GM23248 (cell line): Measurements from ENCODE around the gene GAA. TPM values are rescaled to one million over a fixed set of nuclear protein-coding genes. Genes with fewer than 3 reads are reported as not detected.
"Not testable (repeated sequence)": the region's sequence is repeated elsewhere in the genome, so short reads cannot be mapped to it uniquely, and the experiment has no call there.

Experiments
- DNase-seq: peaks from one replicate; pipeline ENCODE4 v3.0.0-alpha.2; 2015
- H2AFZ ChIP-seq: fragments of 200-600 bp; sonication (generic); 2 replicates; pipeline ENCODE4 v1.6.1; 2016; ENCODE audit warnings: antibody characterized with exemption
- H3F3A ChIP-seq: fragments of 200-600 bp; sonication (generic); 2 replicates; pipeline ENCODE4 v1.6.1; 2016; ENCODE audit warnings: mild to moderate bottlenecking, antibody characterized with exemption, mixed run types; ENCODE audit not compliant: insufficient read depth
- H3K27ac ChIP-seq: fragments of 200-600 bp; sonication (generic); 2 replicates; pipeline ENCODE4 v1.5.1; 2016; ENCODE audit warnings: mild to moderate bottlenecking
- H3K27me3 ChIP-seq: fragments of 200-600 bp; sonication (generic); replicated peaks from 2 replicates; pipeline ENCODE4 v1.6.1; 2016; ENCODE audit warnings: mild to moderate bottlenecking; ENCODE audit not compliant: insufficient read depth
- H3K36me3 ChIP-seq: fragments of 200-600 bp; sonication (generic); 2 replicates; pipeline ENCODE4 v1.6.1; 2016; ENCODE audit warnings: low read depth, mild to moderate bottlenecking
- H3K4me1 ChIP-seq: fragments of 200-600 bp; sonication (generic); 2 replicates; pipeline ENCODE4 v1.6.1; 2016; ENCODE audit warnings: mild to moderate bottlenecking; ENCODE audit not compliant: insufficient read depth
- H3K4me2 ChIP-seq: fragments of 200-600 bp; sonication (generic); one replicate; pipeline ENCODE4 v1.6.1; 2016; ENCODE audit warnings: mild to moderate bottlenecking; ENCODE audit not compliant: unreplicated experiment
- H3K4me3 ChIP-seq: fragments of 200-600 bp; sonication (generic); 2 replicates; pipeline ENCODE4 v1.5.1; 2016; ENCODE audit warnings: mild to moderate bottlenecking
- H3K79me2 ChIP-seq: fragments of 200-600 bp; sonication (generic); 2 replicates; pipeline ENCODE4 v1.6.1; 2016; ENCODE audit warnings: mild to moderate bottlenecking; ENCODE audit not compliant: insufficient read depth
- H3K9ac ChIP-seq: fragments of 200-600 bp; sonication (generic); 2 replicates; pipeline ENCODE4 v1.6.1; 2016; ENCODE audit warnings: mild to moderate bottlenecking
- H3K9me2 ChIP-seq: fragments of 200-600 bp; sonication (generic); 2 replicates; pipeline ENCODE4 v1.6.1; 2016; ENCODE audit warnings: mixed run types, mild to moderate bottlenecking, moderate library complexity; ENCODE audit not compliant: insufficient read depth
- H3K9me3 ChIP-seq: fragments of 200-600 bp; sonication (generic); one replicate; pipeline ENCODE4 v1.6.1; 2017; ENCODE audit warnings: low read depth
- H4K20me1 ChIP-seq: fragments of 200-600 bp; sonication (generic); 2 replicates; pipeline ENCODE4 v1.6.0; 2016; ENCODE audit not compliant: insufficient read depth
- EZH2 ChIP-seq: fragments of 200-600 bp; sonication (generic); IDR thresholded peaks from 2 replicates; pipeline ENCODE4 v1.6.1; 2018; ENCODE audit warnings: antibody characterized with exemption, mild to moderate bottlenecking; ENCODE audit not compliant: insufficient read depth, poor library complexity, severe bottlenecking
- EZH2phosphoT487 ChIP-seq: fragments of 200-600 bp; sonication (generic); IDR thresholded peaks from 2 replicates; pipeline ENCODE4 v1.6.1; 2018; ENCODE audit warnings: antibody characterized with exemption, moderate library complexity, mild to moderate bottlenecking, low read depth; ENCODE audit not compliant: insufficient read depth
- WGBS, 2 experiments: methylation state at CpG; one replicate each; pipeline ENCODE4 v1.1.6; 2015 to 2017; ENCODE audit warnings: low lambda C conversion rate in 2 of 2, low coverage in 1 of 2; ENCODE audit errors: missing lambda C conversion rate in 2 of 2; 5-methylcytosine and 5-hydroxymethylcytosine counted together
- in situ Hi-C: fragments of 300-500 bp; cut with MboI; formaldehyde crosslinking; loops from 2 replicates; pipeline ENCODE4 v1.15.0; 2020
- polyA plus RNA-seq: library from polyadenylated mRNA; unstranded; fragments of >200 nt; fragmentation: Nextera tagmentation; extraction: Ambion mirVana; gene quantifications from 2 replicates; pipeline ENCODE4 v1.2.1, GENCODE V29; 2016
- total RNA-seq: library from RNA; depleted of rRNA; stranded (reverse); fragments of >200 nt; shearing (Covaris generic); gene quantifications from 2 replicates; pipeline ENCODE4 v1.2.3, GENCODE V29; 2014

Gene GAA
- total and polyA plus RNA-seq, 2 experiments from 2014 or later = 80.2 to 127 TPM

DNA sequence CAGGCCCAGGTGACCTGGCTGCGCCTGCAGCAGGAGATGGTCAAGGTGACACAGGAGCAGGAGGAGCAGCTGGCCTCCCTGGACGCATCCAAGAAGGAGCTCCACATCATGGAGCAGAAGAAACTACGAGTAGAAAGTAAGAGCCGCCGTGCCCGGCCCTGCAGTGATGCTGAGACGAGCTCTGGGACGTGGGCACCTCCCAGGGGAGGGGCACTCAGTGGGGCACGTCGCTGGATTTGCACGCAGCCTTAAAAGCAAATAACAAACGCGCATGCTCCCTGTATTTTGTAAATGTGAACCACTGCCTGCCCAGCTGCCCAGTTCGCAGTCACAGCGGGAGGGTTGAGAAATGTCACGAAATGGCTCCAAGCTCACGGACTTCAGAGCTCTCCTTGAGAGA lies 15.3 kb upstream of the GAA start:
- H3K27ac ChIP-seq = no peak overlapping the region
- DNase-seq = no peak
- in situ Hi-C loops = no loop called here

DNA sequence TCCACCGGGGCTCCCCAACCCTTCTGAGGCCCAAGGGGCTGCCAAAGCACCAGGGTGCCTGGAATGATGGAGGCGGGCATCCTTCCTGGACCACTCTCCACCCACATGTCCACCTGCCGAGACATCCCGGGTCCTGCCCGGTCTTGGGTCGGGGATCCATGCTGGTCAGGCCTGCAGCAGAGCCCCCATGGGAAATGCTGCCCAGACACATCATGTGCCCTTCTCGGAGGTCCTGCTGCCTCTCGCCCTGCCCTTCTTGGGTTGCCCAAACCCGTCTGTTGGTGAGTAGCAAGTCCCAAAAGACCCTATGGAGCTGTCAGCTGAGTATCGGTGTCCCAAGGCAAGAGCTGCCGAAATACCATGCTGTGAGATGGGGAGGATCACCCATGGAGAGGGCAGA lies 14.8 kb upstream of the GAA start:
- Histone ChIP-seq H3K27ac (no peak overlapping the region), H2AFZ (no peak overlapping the region), H3K4me3 (no peak overlapping the region), H3K9ac (no peak overlapping the region), H3K9me2 (no peaks in the 10 kb centered on the region), H3K36me3 (no peaks in the 10 kb centered on the region), H3K4me1 (no peaks in the 10 kb centered on the region), H3K4me2 (no peak overlapping the region), H3K79me2 (no peaks in the 10 kb centered on the region), H3K9me3 (no peaks in the 10 kb centered on the region), H3K27me3 (no peaks in the 10 kb centered on the region), H4K20me1 (no peaks in the 10 kb centered on the region), H3F3A (no peaks in the 10 kb centered on the region)
- no peak for DNase-seq
- 82 to 83% methylated on average over 11 of the region's 11 CpGs for WGBS, 2 experiments
- in situ Hi-C loops = no loop called here
- TF ChIP-seq EZH2 (no peak), EZH2phosphoT487 (no peak)

More for the DNA sequence above, 15.3 kb upstream of the GAA start:
- no peaks in the 10 kb centered on the region for H3F3A ChIP-seq
- TF ChIP-seq EZH2 (no peak), EZH2phosphoT487 (no peak)
- no peaks in the 10 kb centered on the region for H3K4me1 ChIP-seq
- no peaks in the 10 kb centered on the region for H3K9me2 ChIP-seq
- no peaks in the 10 kb centered on the region for H3K27me3 ChIP-seq
- 92 to 93% methylated on average over 17 of the region's 17 CpGs for WGBS, 2 experiments
- no peak overlapping the region for H2AFZ ChIP-seq
- H3K9me3 ChIP-seq = no peaks in the 10 kb centered on the region
- no peak overlapping the region for H3K9ac ChIP-seq
- no peak overlapping the region for H3K4me2 ChIP-seq
- no peaks in the 10 kb centered on the region for H3K79me2 ChIP-seq
- no peaks in the 10 kb centered on the region for H3K36me3 ChIP-seq
- no peaks in the 10 kb centered on the region for H4K20me1 ChIP-seq
- H3K4me3 ChIP-seq = no peak overlapping the region

DNA sequence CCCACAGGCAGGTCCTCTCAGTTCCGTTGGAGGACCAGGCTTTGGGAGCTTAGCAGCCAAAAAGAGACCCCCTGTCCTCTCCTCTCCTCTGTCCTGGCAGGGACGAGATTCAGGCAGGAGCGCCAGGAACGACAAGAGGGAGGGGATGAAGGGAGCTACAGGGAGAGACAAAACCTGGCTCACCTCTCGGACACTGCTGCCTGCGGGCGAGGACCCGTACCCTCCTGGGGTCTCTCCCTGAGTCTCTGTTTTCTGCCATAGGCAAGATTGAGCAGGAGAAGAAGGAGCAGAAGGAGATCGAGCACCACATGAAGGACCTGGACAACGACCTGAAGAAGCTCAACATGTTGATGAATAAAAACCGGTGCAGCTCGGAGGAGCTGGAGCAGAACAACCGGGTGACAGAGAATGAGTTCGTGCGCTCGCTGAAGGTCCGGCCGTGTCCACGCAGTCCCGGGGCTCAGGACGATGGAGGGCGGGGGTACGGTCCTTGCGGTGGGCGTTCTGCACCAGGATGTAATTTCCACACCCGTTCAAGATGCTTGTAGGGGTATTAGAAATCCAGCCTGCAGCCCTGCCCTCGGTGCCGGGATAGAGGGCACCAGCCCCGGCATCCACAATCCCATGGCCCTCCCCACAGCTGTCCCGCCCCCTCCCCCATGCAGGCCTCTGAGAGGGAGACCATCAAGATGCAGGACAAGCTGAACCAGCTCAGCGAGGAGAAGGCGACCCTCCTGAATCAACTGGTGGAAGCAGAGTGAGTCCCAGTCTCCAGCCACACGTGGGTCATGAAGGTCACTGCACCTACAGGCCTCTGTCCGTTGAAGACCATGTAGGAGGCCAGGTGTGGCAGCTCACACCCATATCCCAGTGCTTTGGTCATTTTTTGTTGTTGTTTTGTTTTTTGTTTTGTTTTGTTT lies 13.8 kb upstream of the GAA start:
- 77 to 84% methylated on average over 29 to 34 of the region's 34 CpGs for WGBS, 2 experiments
- no peak for DNase-seq
- in situ Hi-C loops = no loop called here
- no peak overlapping the region for H3K4me2 ChIP-seq
- H3K4me3 ChIP-seq = no peak overlapping the region
- no peaks in the 10 kb centered on the region for H3K79me2 ChIP-seq
- TF ChIP-seq EZH2phosphoT487 (no peak), EZH2 (no peak)
- no peak overlapping the region for H3K9ac ChIP-seq
- H2AFZ ChIP-seq = no peak overlapping the region
- H3K9me2 ChIP-seq = no peaks in the 10 kb centered on the region
- H3F3A ChIP-seq = no peaks in the 10 kb centered on the region
- H3K9me3 ChIP-seq = no peaks in the 10 kb centered on the region
- no peaks in the 10 kb centered on the region for H3K4me1 ChIP-seq
- H3K36me3 ChIP-seq = no peaks in the 10 kb centered on the region
- no peak overlapping the region for H3K27ac ChIP-seq
- H4K20me1 ChIP-seq = no peaks in the 10 kb centered on the region
- no peaks in the 10 kb centered on the region for H3K27me3 ChIP-seq

DNA sequence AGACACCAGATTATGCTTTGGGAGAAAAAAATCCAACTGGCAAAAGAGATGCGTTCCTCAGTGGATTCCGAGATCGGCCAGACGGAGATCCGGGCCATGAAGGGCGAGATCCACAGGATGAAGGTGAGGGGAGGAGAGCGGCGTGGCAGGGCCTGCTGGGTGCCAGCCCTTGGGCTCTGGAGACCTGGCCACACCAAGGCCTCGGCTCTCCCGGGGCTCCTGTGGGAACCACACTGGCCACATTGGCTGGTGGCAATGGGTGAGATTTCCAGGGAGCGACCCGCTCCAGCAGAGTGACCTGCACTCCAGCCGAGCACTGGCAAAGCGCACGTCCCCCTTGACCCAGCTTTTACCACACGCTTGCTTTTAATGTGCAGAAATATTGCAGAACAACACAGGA lies 11.6 kb upstream of the GAA start:
- H3K27ac ChIP-seq = no peak overlapping the region
- H2AFZ ChIP-seq = no peak overlapping the region
- no peaks in the 10 kb centered on the region for H3K79me2 ChIP-seq
- H3K4me1 ChIP-seq = no peaks in the 10 kb centered on the region
- H3K27me3 ChIP-seq = no peaks in the 10 kb centered on the region
- 89 to 92% methylated on average over 11 to 16 of the region's 16 CpGs for WGBS, 2 experiments
- no peaks in the 10 kb centered on the region for H3K9me3 ChIP-seq
- in situ Hi-C loops = no loop called here
- H3F3A ChIP-seq = no peaks in the 10 kb centered on the region
- no peak overlapping the region for H3K4me2 ChIP-seq
- no peak for DNase-seq
- TF ChIP-seq EZH2 = no peak
- TF ChIP-seq EZH2phosphoT487 = no peak
- H4K20me1 ChIP-seq = no peaks in the 10 kb centered on the region
- H3K36me3 ChIP-seq = no peaks in the 10 kb centered on the region
- H3K4me3 ChIP-seq = no peak overlapping the region
- H3K9me2 ChIP-seq = no peaks in the 10 kb centered on the region
- H3K9ac ChIP-seq = no peak overlapping the region

DNA sequence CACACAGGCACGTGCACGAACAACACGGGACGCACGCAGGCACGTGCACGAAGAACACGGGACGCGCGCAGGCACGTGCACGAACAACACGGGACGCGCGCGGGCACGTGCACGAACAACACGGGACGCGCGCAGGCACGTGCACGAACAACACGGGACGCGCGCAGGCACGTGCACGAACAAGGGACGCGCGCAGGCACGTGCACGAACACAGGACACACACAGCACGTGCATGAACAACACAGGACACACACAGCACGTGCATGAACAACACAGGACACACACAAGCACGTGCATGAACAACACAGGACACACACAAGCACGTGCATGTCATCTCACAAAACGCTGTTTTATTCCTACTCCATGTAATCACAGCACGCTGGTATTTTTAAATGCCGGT lies 11.2 kb upstream of the GAA start:
- H4K20me1 ChIP-seq, H3K36me3 ChIP-seq, H3F3A ChIP-seq, H3K9ac ChIP-seq, H3K4me2 ChIP-seq, H3K27me3 ChIP-seq, DNase-seq, H3K4me3 ChIP-seq, H3K9me2 ChIP-seq, H3K79me2 ChIP-seq, H3K4me1 ChIP-seq, H3K9me3 ChIP-seq, H2AFZ ChIP-seq, H3K27ac ChIP-seq, in situ Hi-C loops: not testable (repeated sequence)
- WGBS, 2 experiments = 87 to 91% methylated on average over 39 to 44 of the region's 44 CpGs
